Sciatic nerve (tissue), 2 donors: Measurements from ENCODE around the gene CHD9. TPM values are rescaled to one million over a fixed set of nuclear protein-coding genes. Genes with fewer than 3 reads are reported as not detected.
"Not testable (repeated sequence)": the region's sequence is repeated elsewhere in the genome, so short reads cannot be mapped to it uniquely, and the experiment has no call there.

Experiments used
- ATAC-seq: fragments of 200-7000 bp; cut with Tn5 transposase; one replicate; pipeline ENCODE4 v1.9.1; 2020; ENCODE audit warnings: mild to moderate bottlenecking, moderate library complexity
- DNase-seq: peaks from one replicate; pipeline ENCODE4 v3.0.0-alpha.2; 2020; ENCODE audit warnings: low spot score
- intact Hi-C: fragments of 100-400 bp; cut with DNase I; formaldehyde crosslinking; loops from one replicate; pipeline ENCODE4 v1.14.2; 2022
- total RNA-seq: library from RNA; stranded (reverse); fragmentation: NEBNext Ultra II Directional; extraction: Animal tissue kit (Norgen Biotek cat#: 25700); gene quantifications from one replicate; pipeline ENCODE4 v1.2.1, GENCODE V29; 2021
- donor health status: DM: no; HTN: no; CAD: no.
- donor health status: DM: no; HTN: no; CAD: no.

CHD9 gene
- total RNA-seq, 1 donor from 2014 or later, result 137 TPM

DNA sequence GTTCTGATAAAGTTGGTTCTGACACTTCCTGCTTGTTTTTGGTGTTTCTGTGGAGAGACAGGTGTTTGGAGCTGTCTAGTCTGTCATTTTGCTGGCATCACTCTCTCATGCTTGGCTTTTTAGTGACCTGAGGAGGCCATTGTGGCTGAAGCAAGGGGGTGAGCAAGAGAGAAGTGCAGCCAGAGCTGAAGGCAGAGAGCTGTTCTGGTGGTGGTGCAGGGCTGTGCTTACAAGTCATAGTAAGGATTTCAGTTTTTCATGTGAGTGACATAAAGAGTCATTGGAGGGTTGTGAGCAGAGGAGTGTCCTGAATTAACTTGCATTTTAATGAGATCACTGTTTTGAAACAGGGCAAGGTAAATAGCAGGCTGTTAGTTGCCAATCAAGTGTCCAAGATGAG, 97.5 kb downstream of the CHD9 start:
- intact Hi-C loops, result loop anchor here (10.0 kb wide), 1 partner anchor 98 kb away; the partner anchor contains the start of genes CHD9 and CHD9NB
- ATAC-seq, result no peak

DNA sequence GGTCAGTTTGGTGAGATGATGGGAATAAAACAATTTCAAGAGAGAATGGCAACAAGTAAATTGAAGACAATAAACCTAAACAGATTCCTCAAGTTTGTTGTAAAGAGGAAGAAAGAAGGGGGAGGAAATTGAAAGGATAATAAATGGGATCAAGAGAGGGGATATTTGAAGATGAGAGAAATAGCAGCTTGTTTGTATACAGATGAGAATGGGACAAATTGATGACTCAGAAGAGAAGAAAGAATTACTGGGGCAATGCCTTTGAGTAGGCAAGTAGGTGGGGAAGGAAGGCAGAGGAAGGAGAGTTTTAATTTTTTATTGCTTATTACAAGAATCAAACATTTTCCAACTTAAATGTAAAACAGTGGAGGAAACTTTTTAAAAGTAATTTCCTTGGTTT, 98.3 kb downstream of the CHD9 start:
- intact Hi-C loops, result loop anchor here (10.0 kb wide), 1 partner anchor 98 kb away; the partner anchor contains the start of genes CHD9 and CHD9NB
- ATAC-seq, result no peak
- DNase-seq, result no peak

More for the DNA sequence above, 97.5 kb downstream of the CHD9 start:
- no peak for DNase-seq

- intact Hi-C loops, result loop anchor here (10.0 kb wide), 1 partner anchor 100 kb away; the partner anchor contains the start of genes CHD9 and CHD9NB
- ATAC-seq (peak; percentile 38), DNase-seq (no peak)
Observed at GRCh38 chr16:53154513-53154912, 99.7 kb downstream of the CHD9 start.

- intact Hi-C loops, result loop anchor here (10.0 kb wide), 1 partner anchor 102 kb away; the partner anchor contains the start of genes CHD9 and CHD9NB
- ATAC-seq (no peak), DNase-seq (no peak)
Observed at GRCh38 chr16:53156516-53156915, 101.7 kb downstream of the CHD9 start.

DNA sequence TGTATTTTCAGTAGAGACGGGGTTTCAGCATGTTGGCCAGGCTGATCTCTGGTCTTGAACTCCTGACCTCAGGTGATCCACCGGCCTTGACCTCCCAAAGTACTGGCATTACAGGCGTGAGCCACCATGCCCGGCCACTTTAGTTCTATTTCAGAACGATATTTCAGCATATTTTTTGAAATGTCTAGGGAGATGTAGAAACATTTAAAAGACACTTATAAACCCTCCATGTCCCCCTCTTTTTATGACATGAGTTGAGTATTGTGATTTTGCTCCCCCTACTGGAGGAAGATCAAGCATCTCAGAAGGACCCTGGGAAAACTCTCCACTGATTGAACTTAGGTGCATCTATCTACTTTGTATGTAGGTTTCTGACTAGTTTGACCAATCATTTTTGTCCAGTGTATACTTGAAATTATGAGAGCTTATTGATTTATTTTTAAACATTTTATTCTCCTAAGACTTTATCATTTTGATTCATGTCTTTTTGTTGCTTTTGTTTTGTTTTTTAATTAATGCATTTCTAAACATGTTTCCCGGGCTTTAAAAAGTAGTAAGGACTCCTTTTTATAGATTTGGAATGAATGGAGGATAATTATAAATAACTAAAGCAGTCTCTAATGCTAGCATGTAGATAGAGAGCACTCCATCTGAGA, 105.1 kb downstream of the CHD9 start:
- DNase-seq (no peak), ATAC-seq (peak; percentile 82)
- intact Hi-C loops, result loop anchor here (10.0 kb wide), 1 partner anchor 105 kb away; the partner anchor contains the start of genes CHD9 and CHD9NB

GRCh38 chr16:53166099-53166498, 111.3 kb downstream of the CHD9 start:
- DNase-seq, result no peak
- ATAC-seq, result no peak
- intact Hi-C loops, result no loop called here

GRCh38 chr16:53168744-53169143, 114.0 kb downstream of the CHD9 start:
- DNase-seq, result no peak
- no peak for ATAC-seq
- intact Hi-C loops, result no loop called here

- ATAC-seq (no peak), DNase-seq (no peak)
- intact Hi-C loops, result no loop called here
Observed at GRCh38 chr16:53172517-53172916, 117.7 kb downstream of the CHD9 start.

GRCh38 chr16:53175118-53175517, 120.3 kb downstream of the CHD9 start:
- DNase-seq, result no peak
- ATAC-seq, result no peak
- intact Hi-C loops, result no loop called here

DNA sequence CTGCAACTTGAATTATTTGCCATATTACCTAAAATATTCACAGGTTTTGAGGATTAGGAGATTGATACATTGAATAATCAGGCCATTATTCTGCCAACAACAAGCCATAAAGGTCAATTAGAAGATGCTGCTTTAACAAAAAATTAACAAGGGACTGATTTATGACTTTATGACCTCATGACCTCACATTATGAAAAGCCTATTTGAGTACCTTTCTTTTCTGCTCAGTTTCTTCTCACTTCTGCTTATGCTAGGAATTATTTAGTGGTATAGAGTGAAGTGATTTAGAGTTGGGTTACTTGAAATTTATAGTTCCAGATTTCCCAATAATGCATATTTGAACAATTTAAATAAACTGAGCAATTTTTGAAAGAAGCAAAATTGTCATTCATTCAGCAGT, 121.6 kb downstream of the CHD9 start:
- DNase-seq (no peak), ATAC-seq (no peak)
- intact Hi-C loops, result no loop called here

DNA sequence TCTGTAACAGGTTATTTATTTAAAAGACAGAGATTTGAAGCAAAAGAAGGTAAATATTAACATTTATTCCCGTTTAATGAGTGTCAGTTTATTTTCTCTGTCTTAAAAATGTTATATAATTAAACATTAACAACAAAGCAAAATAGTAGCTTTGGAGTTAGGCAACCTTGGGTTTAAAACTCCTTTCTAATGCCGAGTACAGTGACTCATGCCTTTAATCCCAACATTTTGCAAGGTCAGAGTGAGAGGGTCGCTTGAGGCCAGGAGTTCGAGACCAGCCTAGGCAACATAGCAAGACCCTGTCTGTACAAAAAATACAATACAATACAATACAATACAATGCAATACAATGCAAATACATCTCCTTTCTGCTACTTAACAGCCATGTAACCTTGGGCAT, 128.7 kb downstream of the CHD9 start:
- intact Hi-C loops, result no loop called here
- no peak for ATAC-seq
- no peak for DNase-seq

DNA sequence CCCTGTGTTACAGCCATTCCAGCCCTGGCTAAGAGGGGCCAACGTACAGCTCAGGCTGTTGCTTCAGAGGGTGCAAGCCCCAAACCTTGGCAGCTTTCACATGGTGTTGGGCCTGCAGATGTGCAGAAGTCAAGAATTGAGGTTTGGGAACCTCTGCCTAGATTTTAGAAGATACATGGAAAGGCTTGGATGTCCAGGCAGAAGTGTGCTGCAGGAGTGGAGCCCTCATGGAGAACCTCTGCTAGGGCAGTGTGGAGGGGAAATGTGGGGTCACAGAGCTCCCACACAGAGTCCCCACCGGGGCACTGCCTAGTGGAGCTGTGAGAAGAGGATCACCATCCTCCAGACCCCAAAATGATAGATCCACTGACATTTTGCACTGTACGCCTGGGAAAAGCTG, 130.9 kb downstream of the CHD9 start:
- DNase-seq, intact Hi-C loops, ATAC-seq: not testable (repeated sequence)

GRCh38 chr16:53187775-53188174, 133.0 kb downstream of the CHD9 start:
- no peak for ATAC-seq
- DNase-seq, result no peak
- intact Hi-C loops, result no loop called here

DNA sequence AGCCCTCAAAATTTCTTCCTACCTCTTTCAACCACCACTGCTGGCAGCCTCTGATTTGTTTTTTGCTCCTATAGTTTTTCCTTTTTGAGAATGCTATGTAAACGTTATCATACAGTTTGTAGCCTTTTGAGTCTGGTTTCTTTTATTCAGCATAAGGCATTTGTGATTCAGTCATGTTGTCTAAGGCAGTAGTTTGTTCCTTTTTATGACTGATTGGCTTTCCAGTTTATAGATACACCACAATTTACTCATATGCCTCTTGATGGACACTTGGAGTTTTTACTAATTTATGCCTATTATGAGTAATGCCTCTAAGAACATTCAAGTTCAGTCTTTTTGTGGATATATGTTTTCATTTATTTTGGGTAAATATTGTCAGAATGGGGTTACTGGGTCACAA, 136.6 kb downstream of the CHD9 start:
- DNase-seq (no peak), ATAC-seq (no peak)
- intact Hi-C loops, result no loop called here

DNA sequence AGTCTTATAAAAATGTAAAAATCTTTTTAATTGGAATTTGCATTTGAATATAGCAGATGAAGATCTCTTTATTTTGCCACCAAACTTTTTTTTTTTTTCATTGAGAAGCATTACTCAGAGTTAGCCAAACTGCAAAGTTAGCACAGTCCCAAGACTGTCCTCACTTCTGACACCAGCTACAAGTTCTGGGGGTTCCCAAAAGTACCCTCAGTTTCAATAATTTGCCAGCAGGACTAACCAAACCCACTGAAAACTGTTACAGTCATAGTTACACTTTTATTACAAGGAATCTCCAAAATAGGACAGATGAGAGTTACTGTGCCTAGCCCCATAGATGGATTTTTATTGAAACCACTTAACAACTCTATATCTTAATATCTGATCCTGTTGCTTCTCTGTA, 144.1 kb downstream of the CHD9 start:
- ATAC-seq (no peak), DNase-seq (no peak)
- intact Hi-C loops, result no loop called here

- ATAC-seq (no peak), DNase-seq (no peak)
- intact Hi-C loops, result no loop called here
Observed at GRCh38 chr16:53201900-53202299, 147.1 kb downstream of the CHD9 start.

DNA sequence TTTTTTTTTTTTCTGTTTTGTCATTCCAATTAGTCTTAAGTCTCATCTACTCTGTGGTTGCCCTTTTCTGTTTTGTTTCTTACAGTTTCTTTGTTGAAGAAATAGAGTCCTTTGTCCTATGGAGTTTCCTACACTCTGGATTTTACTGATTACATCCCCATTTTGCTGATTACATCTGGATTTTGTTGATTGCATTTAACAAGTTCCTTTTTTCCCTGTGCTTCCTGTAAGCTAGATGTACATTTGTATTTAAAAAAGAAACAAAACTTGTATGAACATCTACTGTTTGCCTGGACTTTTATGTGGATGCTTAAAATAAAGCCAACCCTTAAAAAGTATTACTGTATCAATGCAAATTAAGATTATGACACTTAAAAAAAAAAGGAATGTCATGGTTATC, 147.6 kb downstream of the CHD9 start:
- DNase-seq, result no peak
- ATAC-seq, result no peak
- intact Hi-C loops, result no loop called here

DNA sequence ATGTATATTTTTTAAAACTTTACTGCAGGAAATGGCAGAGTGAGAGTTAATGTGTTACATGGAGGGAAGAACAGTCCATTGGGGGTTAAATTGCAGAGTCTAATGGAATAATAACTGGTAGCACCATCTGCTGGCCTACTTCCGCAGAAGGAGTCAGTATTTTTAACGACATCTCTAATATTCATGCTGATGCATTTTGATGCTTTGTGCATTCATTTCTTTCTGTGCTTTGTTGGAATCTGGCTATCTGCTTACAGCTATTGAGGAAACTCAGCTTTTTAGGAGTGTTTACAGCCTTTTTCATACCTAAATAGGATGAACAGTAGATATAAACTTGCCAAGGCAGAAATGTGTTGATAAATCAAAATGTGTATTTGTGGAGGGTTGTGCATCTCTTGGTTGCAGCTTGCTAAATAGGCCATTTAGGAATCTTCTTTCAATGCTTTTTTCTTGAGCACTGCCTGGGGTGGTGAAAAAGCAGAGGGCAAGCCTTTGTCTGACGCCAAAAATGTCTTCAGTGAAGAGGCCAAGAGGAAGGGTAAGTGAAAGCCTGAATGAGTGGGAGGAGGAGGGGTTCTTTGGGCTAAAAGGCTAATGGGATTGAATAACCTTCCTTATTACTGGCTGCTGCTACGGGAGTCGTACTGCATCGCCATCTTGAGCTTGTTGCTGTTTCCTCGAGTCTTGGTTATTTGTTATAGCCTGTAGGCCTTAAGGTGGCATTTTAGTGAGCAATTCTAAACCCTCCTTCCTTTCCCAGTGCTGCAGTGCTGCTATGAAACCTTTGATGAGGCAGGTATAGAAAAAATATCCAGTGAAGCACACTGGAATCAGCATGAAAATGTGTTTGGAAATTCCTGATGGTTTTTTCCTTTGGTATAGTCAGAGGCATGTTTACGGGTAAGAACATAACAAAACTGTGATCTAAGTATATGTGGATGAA, 153.3 kb downstream of the CHD9 start:
- intact Hi-C loops, result no loop called here
- DNase-seq (no peak), ATAC-seq (peak; percentile 95)

DNA sequence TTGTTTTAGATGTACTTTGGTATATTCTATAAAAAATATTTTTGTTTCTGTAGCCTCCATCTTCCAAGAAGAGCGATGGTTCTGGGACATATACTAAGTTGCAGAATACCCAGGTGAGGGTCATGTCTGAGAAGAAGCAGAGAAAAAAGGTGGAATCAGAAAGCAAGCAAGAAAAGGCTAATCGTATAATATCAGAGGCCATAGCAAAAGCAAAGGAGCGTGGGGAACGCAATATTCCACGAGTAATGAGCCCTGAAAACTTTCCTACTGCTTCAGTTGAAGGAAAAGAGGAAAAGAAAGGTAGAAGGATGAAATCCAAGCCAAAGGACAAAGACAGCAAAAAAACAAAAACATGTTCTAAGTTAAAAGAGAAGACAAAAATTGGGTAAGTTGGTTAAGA, 154.6 kb downstream of the CHD9 start:
- no peak for DNase-seq
- intact Hi-C loops, result no loop called here
- ATAC-seq, result no peak

GRCh38 chr16:53209877-53210276, 155.1 kb downstream of the CHD9 start:
- intact Hi-C loops, result no loop called here

More at GRCh38 chr16:53209877-53210276, 155.1 kb downstream of the CHD9 start:
- ATAC-seq (no peak), DNase-seq (no peak)
